Nephron progenitor cell (in vitro differentiated cells): Measurements from ENCODE around the gene GTF2F2.
A peak's percentile ranks its signal among the peaks of the same experiment; 100 is the strongest.
"Not testable (repeated sequence)": the region's sequence is repeated elsewhere in the genome, so short reads cannot be mapped to it uniquely, and the experiment has no call there.

ENCODE experiments used
- DNase-seq: peaks from one replicate; pipeline ENCODE4 v3.0.0; 2021
- H3K27ac Mint-ChIP-seq: 2 replicates; pipeline ENCODE4 v1.8.0; 2021; ENCODE audit warnings: mild to moderate bottlenecking, moderate library complexity, mixed read lengths
- H3K27me3 Mint-ChIP-seq: 2 replicates; pipeline ENCODE4 v1.8.0; 2021; ENCODE audit warnings: mild to moderate bottlenecking, low read depth, mixed read lengths; ENCODE audit not compliant: poor library complexity
- H3K36me3 Mint-ChIP-seq: 2 replicates; pipeline ENCODE4 v1.8.0; 2021; ENCODE audit warnings: low read depth, mixed read lengths
- H3K4me1 Mint-ChIP-seq: 2 replicates; pipeline ENCODE4 v1.8.0; 2021; ENCODE audit warnings: mixed read lengths
- H3K4me3 Mint-ChIP-seq: 2 replicates; pipeline ENCODE4 v1.8.0; 2021; ENCODE audit warnings: mild to moderate bottlenecking, moderate library complexity, mixed read lengths
- H3K9me3 Mint-ChIP-seq: 2 replicates; pipeline ENCODE4 v1.8.0; 2021; ENCODE audit warnings: mild to moderate bottlenecking, moderate library complexity, mixed read lengths
- TF ChIP-seq, protein P1 (sequence below): fragments of 200-600 bp; sonication (generic); IDR thresholded peaks from 2 replicates; pipeline ENCODE4 v1.5.0; 2021; ENCODE audit warnings: antibody characterized with exemption

The GTF2F2 gene

DNA sequence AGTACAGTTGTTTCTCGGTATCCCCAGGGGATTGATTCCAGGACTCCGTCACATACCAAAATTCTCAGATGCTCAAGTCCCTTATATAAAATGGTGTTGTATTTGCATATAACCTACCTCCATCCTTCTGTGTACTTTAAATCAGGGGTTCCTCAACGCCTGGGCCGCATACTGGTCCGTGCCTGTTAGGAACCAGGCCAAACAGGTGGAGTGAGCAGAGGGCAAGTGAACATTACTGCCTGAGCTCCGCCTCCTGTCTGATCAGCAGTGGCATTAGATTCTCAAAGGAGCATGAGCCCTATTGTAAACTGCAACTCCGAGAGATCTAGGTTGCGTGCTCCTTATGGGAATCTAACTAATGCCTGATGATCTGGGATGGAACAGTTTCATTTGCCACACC is 122.8 kb downstream of the GTF2F2 start:
- no peaks in the 10 kb centered on the region for H3K9me3 Mint-ChIP-seq
- H3K27ac Mint-ChIP-seq: no peak overlapping the region
- peaks cover 5% of the 10 kb centered on the region for H3K4me1 Mint-ChIP-seq

DNA sequence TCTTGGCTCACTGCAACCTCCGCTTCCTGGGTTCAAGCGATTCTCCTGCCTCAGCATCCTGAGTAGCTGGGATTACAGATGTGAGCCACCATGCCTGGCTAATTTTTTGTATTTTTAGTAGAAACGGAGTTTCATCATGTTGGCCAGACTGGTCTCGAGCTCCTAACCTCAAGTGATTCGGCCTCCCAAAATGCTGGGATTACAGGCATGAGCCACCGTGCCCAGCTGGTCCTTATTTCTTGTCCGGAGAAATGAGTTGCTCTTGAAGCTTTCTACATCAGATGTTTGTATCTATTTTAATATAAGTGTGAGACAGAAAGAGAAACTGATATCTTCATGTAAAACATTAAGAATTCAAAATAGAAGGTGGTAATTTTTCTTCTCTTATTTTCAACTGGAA is 124.4 kb downstream of the GTF2F2 start:
- H3K4me1 Mint-ChIP-seq, DNase-seq: not testable (repeated sequence)

More for the DNA sequence above, 122.8 kb downstream of the GTF2F2 start:
- H3K27me3 Mint-ChIP-seq: no peaks in the 10 kb centered on the region
- H3K36me3 Mint-ChIP-seq: peaks cover 15% of the 10 kb centered on the region
- DNase-seq: no peak
- TF ChIP-seq, protein P1, sequence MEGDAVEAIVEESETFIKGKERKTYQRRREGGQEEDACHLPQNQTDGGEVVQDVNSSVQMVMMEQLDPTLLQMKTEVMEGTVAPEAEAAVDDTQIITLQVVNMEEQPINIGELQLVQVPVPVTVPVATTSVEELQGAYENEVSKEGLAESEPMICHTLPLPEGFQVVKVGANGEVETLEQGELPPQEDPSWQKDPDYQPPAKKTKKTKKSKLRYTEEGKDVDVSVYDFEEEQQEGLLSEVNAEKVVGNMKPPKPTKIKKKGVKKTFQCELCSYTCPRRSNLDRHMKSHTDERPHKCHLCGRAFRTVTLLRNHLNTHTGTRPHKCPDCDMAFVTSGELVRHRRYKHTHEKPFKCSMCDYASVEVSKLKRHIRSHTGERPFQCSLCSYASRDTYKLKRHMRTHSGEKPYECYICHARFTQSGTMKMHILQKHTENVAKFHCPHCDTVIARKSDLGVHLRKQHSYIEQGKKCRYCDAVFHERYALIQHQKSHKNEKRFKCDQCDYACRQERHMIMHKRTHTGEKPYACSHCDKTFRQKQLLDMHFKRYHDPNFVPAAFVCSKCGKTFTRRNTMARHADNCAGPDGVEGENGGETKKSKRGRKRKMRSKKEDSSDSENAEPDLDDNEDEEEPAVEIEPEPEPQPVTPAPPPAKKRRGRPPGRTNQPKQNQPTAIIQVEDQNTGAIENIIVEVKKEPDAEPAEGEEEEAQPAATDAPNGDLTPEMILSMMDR: no peak
- no peak overlapping the region for H3K4me3 Mint-ChIP-seq

DNA sequence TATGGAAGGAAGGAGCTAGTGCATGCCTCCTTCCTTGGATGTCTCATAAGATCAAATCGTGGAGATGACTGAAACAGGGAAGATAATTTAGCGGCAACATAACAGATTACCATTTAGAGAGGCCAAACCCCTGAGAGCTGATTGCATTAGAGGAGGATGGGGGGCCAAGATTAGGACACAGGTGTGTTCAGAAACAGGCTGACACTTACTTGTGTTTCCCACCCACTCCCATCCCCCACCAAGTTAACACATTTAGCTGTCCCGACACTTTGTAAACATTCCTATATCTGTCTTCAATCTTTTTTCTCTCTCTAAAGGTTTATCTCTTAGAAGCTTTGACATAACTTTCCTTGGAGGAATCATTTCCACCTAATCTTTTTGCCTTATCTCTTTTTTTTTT is 129.4 kb downstream of the GTF2F2 start:
- H3K36me3 Mint-ChIP-seq: peaks cover 24% of the 10 kb centered on the region
- no peak overlapping the region for H3K4me3 Mint-ChIP-seq
- no peaks in the 10 kb centered on the region for H3K27me3 Mint-ChIP-seq
- H3K4me1 Mint-ChIP-seq: no peaks in the 10 kb centered on the region
- H3K27ac Mint-ChIP-seq: no peak overlapping the region
- H3K9me3 Mint-ChIP-seq: no peaks in the 10 kb centered on the region
- DNase-seq: no peak
- TF ChIP-seq, protein P1: no peak

More for the DNA sequence above, 124.4 kb downstream of the GTF2F2 start:
- H3K27me3 Mint-ChIP-seq, H3K27ac Mint-ChIP-seq, H3K4me3 Mint-ChIP-seq, H3K9me3 Mint-ChIP-seq: not testable (repeated sequence)
- peaks cover 15% of the 10 kb centered on the region for H3K36me3 Mint-ChIP-seq

DNA sequence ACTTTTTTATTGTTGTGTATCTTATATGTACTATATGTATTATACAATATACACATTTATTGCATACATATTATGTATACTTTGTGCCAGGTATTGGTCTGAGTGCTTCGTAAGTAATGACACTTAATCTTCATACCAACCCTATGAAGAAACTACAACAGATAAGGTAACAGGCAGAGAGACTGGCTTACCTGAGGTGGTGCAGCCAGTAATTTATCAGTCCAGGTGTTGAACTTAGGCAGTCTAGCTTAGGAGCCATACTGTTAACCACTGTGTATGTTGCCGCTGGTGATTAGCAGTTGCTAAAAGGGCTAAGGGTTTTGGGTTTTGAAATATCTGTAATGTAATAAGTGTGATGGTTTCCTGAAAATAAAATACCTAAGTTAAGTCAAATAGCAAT is 134.1 kb downstream of the GTF2F2 start:
- TF ChIP-seq, protein P1: no peak

GRCh38 chr13:45255247-45255987 is 135.1 kb downstream of the GTF2F2 start:
- H3K4me1 Mint-ChIP-seq: no peaks in the 10 kb centered on the region
- H3K4me3 Mint-ChIP-seq: no peak overlapping the region
- no peaks in the 10 kb centered on the region for H3K27me3 Mint-ChIP-seq
- no peaks in the 10 kb centered on the region for H3K9me3 Mint-ChIP-seq
- TF ChIP-seq, protein P1: no peak
- peaks cover 14% of the 10 kb centered on the region for H3K36me3 Mint-ChIP-seq
- H3K27ac Mint-ChIP-seq: no peak overlapping the region
- no peak for DNase-seq

More for the DNA sequence above, 134.1 kb downstream of the GTF2F2 start:
- Mint-ChIP-seq H3K4me3 (no peak overlapping the region), H3K36me3 (peaks cover 14% of the 10 kb centered on the region), H3K27ac (no peak overlapping the region), H3K27me3 (no peaks in the 10 kb centered on the region), H3K9me3 (no peaks in the 10 kb centered on the region), H3K4me1 (no peaks in the 10 kb centered on the region)
- DNase-seq: no peak

- no peak overlapping the region for H3K4me3 Mint-ChIP-seq
- DNase-seq: no peak
- H3K4me1 Mint-ChIP-seq: no peaks in the 10 kb centered on the region
- no peaks in the 10 kb centered on the region for H3K27me3 Mint-ChIP-seq
- TF ChIP-seq, protein P1: no peak
- H3K36me3 Mint-ChIP-seq: peaks cover 14% of the 10 kb centered on the region
- H3K9me3 Mint-ChIP-seq: no peaks in the 10 kb centered on the region
- H3K27ac Mint-ChIP-seq: peak overlapping the region; percentile 44
Measured at GRCh38 chr13:45256254-45256653, 135.9 kb downstream of the GTF2F2 start.
